Liver (tissue), 9 donors: ENCODE measurements around the gene NDFIP2. TPM values are rescaled to one million over a fixed set of nuclear protein-coding genes. Genes with fewer than 3 reads are reported as not detected.

ENCODE experiments used
- DNase-seq: peaks from one replicate; pipeline ENCODE4 v3.0.0-alpha.2; 2017; ENCODE audit warnings: low spot score
- H3K27ac ChIP-seq, 2 donors: one replicate each; pipeline ENCODE4 v1.7.0; 2013; ENCODE audit warnings: inconsistent platforms in 2 of 2, low read length in 2 of 2, control low read depth in 1 of 2, low read depth in 1 of 2, mild to moderate bottlenecking in 1 of 2
- H3K27me3 ChIP-seq, 4 donors: one replicate each; pipeline versions ENCODE4 v1.6.1 to v1.7.0; 2013; ENCODE audit warnings: low read length in 3 of 4, inconsistent platforms in 1 of 4, mild to moderate bottlenecking in 1 of 4, moderate library complexity in 1 of 4; ENCODE audit not compliant: control insufficient read depth in 4 of 4, insufficient read depth in 4 of 4
- H3K36me3 ChIP-seq, 4 donors: one replicate each; pipeline versions ENCODE4 v1.6.1 to v1.7.0; 2013; ENCODE audit warnings: low read length in 3 of 4, mild to moderate bottlenecking in 3 of 4, low read depth in 1 of 4, moderate library complexity in 1 of 4; ENCODE audit not compliant: control insufficient read depth in 4 of 4, insufficient read depth in 3 of 4
- H3K4me1 ChIP-seq, 4 donors: one replicate each; pipeline versions ENCODE4 v1.6.1 to v1.7.0; 2013; ENCODE audit warnings: low read length in 3 of 4, mild to moderate bottlenecking in 3 of 4, moderate library complexity in 1 of 4; ENCODE audit not compliant: control insufficient read depth in 4 of 4, insufficient read depth in 4 of 4
- H3K4me3 ChIP-seq, 3 donors: one replicate each; pipeline versions ENCODE4 v1.6.1 to v1.7.0; 2013; ENCODE audit warnings: low read length in 3 of 3, control low read depth in 1 of 3, low read depth in 1 of 3, mild to moderate bottlenecking in 1 of 3
- H3K9ac ChIP-seq, 2 donors: one replicate each; pipeline ENCODE4 v1.7.0; 2013; ENCODE audit warnings: low read length in 2 of 2, mild to moderate bottlenecking in 2 of 2, moderate library complexity in 2 of 2, control low read depth in 1 of 2, low read depth in 1 of 2
- H3K9me3 ChIP-seq, 4 donors: one replicate each; pipeline versions ENCODE4 v1.6.1 to v1.7.0; 2013; ENCODE audit warnings: low read length in 3 of 4; ENCODE audit not compliant: control insufficient read depth in 4 of 4
- ATF3 ChIP-seq: IDR thresholded peaks from 2 replicates; pipeline ENCODE4 v1.6.1; 2016; ENCODE audit warnings: antibody characterized with exemption
- CTCF ChIP-seq: fragments of 150-350 bp; IDR thresholded peaks from 2 replicates; pipeline ENCODE4 v1.5.1; 2017; ENCODE audit warnings: improper control_type of control experiment, low read depth, low read length; ENCODE audit not compliant: missing input control
- EGR1 ChIP-seq, 2 donors: IDR thresholded peaks; 2 replicates each; pipeline ENCODE4 v1.6.1; 2016 to 2018; ENCODE audit warnings: antibody characterized with exemption in 2 of 2, low read depth in 2 of 2
- FOXA1 ChIP-seq: IDR thresholded peaks from 2 replicates; pipeline ENCODE4 v1.6.1; 2016; ENCODE audit warnings: antibody characterized with exemption
- FOXA2 ChIP-seq: IDR thresholded peaks from 2 replicates; pipeline ENCODE4 v1.6.1; 2016; ENCODE audit warnings: antibody characterized with exemption
- GABPA ChIP-seq, 2 donors: IDR thresholded peaks in 1 of 2; conservative IDR thresholded peaks in 1 of 2; 2 replicates each; pipeline ENCODE4 v1.6.1; 2016; ENCODE audit warnings: antibody characterized with exemption in 2 of 2, mild to moderate bottlenecking in 1 of 2, moderate library complexity in 1 of 2
- HNF4A ChIP-seq, 2 donors: conservative IDR thresholded peaks; 2 replicates each; pipeline ENCODE4 v1.6.1; 2016; ENCODE audit warnings: antibody characterized with exemption in 2 of 2, mild to moderate bottlenecking in 2 of 2
- HNF4G ChIP-seq: IDR thresholded peaks from 2 replicates; pipeline ENCODE4 v1.6.1; 2016; ENCODE audit warnings: antibody characterized with exemption
- JUND ChIP-seq, 2 donors: IDR thresholded peaks; 2 replicates each; pipeline ENCODE4 v1.6.1; 2016; ENCODE audit warnings: antibody characterized with exemption in 2 of 2
- MAX ChIP-seq: IDR thresholded peaks from 2 replicates; pipeline ENCODE4 v1.6.1; 2016; ENCODE audit warnings: antibody characterized with exemption
- NR2F2 ChIP-seq: IDR thresholded peaks from 2 replicates; pipeline ENCODE4 v1.6.1; 2016; ENCODE audit warnings: antibody characterized with exemption
- RAD21 ChIP-seq, 2 donors: IDR thresholded peaks; 2 replicates each; pipeline ENCODE4 v1.6.1; 2016; ENCODE audit warnings: antibody characterized with exemption in 2 of 2, mild to moderate bottlenecking in 2 of 2
- REST ChIP-seq: IDR thresholded peaks from 2 replicates; pipeline ENCODE4 v1.6.1; 2016; ENCODE audit warnings: antibody characterized with exemption, mild to moderate bottlenecking
- RXRA ChIP-seq, 2 donors: IDR thresholded peaks; 2 replicates each; pipeline ENCODE4 v1.6.1; 2017 to 2018; ENCODE audit warnings: antibody characterized with exemption in 2 of 2, mild to moderate bottlenecking in 1 of 2
- SP1 ChIP-seq: IDR thresholded peaks from 2 replicates; pipeline ENCODE4 v1.6.1; 2018; ENCODE audit warnings: antibody characterized with exemption, mild to moderate bottlenecking
- TAF1 ChIP-seq: conservative IDR thresholded peaks from 2 replicates; pipeline ENCODE4 v1.6.1; 2016; ENCODE audit warnings: antibody characterized with exemption, mild to moderate bottlenecking
- YY1 ChIP-seq: IDR thresholded peaks from 2 replicates; pipeline ENCODE4 v1.6.1; 2016; ENCODE audit warnings: antibody characterized with exemption, mild to moderate bottlenecking
- ZBTB33 ChIP-seq: IDR thresholded peaks from 2 replicates; pipeline ENCODE4 v1.6.1; 2016; ENCODE audit warnings: antibody characterized with exemption
- WGBS: extraction: QIAGEN DNeasy Blood & Tissue Kit; methylation state at CpG from one replicate; pipeline ENCODE4 v1.1.7; 2013; 5-methylcytosine and 5-hydroxymethylcytosine counted together
- polyA plus RNA-seq, 2 donors: library from polyadenylated mRNA; stranded (reverse) in 1 of 2; unstranded in 1 of 2; fragments of 200-250 nt in 1 of 2; fragments of >200 nt in 1 of 2; fragmentation: Nextera tagmentation in 1 of 2; extraction: Ambion mirVana in 1 of 2; gene quantifications; one replicate each; pipeline versions ENCODE4 v1.2.1 to v1.2.3, GENCODE V29; 2013 to 2015
- total RNA-seq, 2 donors: library from RNA; depleted of rRNA; stranded (reverse); fragments of >200 nt; gene quantifications; one replicate each; pipeline ENCODE4 v1.2.3, GENCODE V29; 2014
- donor health status: healthy.
- donor health status: healthy.
- donor health status: healthy.
- donor health status: healthy.
- donor health status: healthy.

NDFIP2 gene
- total and polyA plus RNA-seq, 4 donors = 15.5 to 22.2 (median 16.3) TPM

GRCh38 chr13:79434556-79434955 is 46.4 kb upstream of the NDFIP2 start:
- H3K27me3 ChIP-seq = no peaks in the 10 kb centered on the region
- no peaks in the 10 kb centered on the region for H3K36me3 ChIP-seq
- no peak overlapping the region for H3K27ac ChIP-seq
- no peak overlapping the region for H3K4me3 ChIP-seq
- no peak for DNase-seq
- H3K9ac ChIP-seq = no peak overlapping the region
- H3K9me3 ChIP-seq = no peaks in the 10 kb centered on the region
- 76% methylated on average over 1 of the region's 1 CpG for WGBS
- TF ChIP-seq RXRA (IDR thresholded peaks at IDR 0.05) (no peak), MAX (no peak), GABPA (IDR thresholded peaks at IDR 0.05 in 1 of 2, conservative IDR thresholded peaks at IDR 0.05 in 1 of 2) (no peak), EGR1 (IDR thresholded peaks at IDR 0.05; ENCODE audit: low read depth in 2 of 2) (no peak), HNF4A (conservative IDR thresholded peaks at IDR 0.05) (no peak), HNF4G (no peak), RAD21 (IDR thresholded peaks at IDR 0.05) (no peak), FOXA2 (no peak)
- no peaks in the 10 kb centered on the region for H3K4me1 ChIP-seq

- Histone ChIP-seq H3K36me3 (no peaks in the 10 kb centered on the region), H3K4me1 (no peaks in the 10 kb centered on the region), H3K4me3 (no peak overlapping the region), H3K27me3 (no peaks in the 10 kb centered on the region), H3K27ac (no peak overlapping the region), H3K9me3 (no peaks in the 10 kb centered on the region), H3K9ac (no peak overlapping the region)
- no peak for DNase-seq
- 73% methylated on average over 1 of the region's 1 CpG for WGBS
- no peak for TF ChIP-seq FOXA1
- TF ChIP-seq JUND (IDR thresholded peaks at IDR 0.05) = no peak
- TF ChIP-seq RXRA (IDR thresholded peaks at IDR 0.05) = no peak
- TF ChIP-seq HNF4G = no peak
- TF ChIP-seq NR2F2 = no peak
Measured at GRCh38 chr13:79435561-79435990, 45.4 kb upstream of the NDFIP2 start.

GRCh38 chr13:79439275-79439674 is 41.7 kb upstream of the NDFIP2 start:
- no peaks in the 10 kb centered on the region for H3K27me3 ChIP-seq
- H3K9ac ChIP-seq = no peak overlapping the region
- H3K9me3 ChIP-seq = no peaks in the 10 kb centered on the region
- H3K4me1 ChIP-seq = no peaks in the 10 kb centered on the region
- no peak overlapping the region for H3K27ac ChIP-seq
- DNase-seq = no peak
- WGBS = 90% methylated on average over 1 of the region's 1 CpG
- H3K36me3 ChIP-seq = no peaks in the 10 kb centered on the region
- H3K4me3 ChIP-seq = no peak overlapping the region
- no peak for TF ChIP-seq EGR1 (IDR thresholded peaks at IDR 0.05; ENCODE audit: low read depth in 2 of 2)
- TF ChIP-seq TAF1 = no peak
- TF ChIP-seq ZBTB33 = no peak
- TF ChIP-seq ATF3 = no peak
- TF ChIP-seq HNF4G = no peak
- TF ChIP-seq SP1 = no peak
- no peak for TF ChIP-seq REST
- no peak for TF ChIP-seq NR2F2
- TF ChIP-seq RXRA (IDR thresholded peaks at IDR 0.05) = no peak
- TF ChIP-seq FOXA2 = no peak
- TF ChIP-seq YY1 = no peak
- TF ChIP-seq JUND (IDR thresholded peaks at IDR 0.05) = no peak
- TF ChIP-seq CTCF = no peak
- TF ChIP-seq GABPA (IDR thresholded peaks at IDR 0.05 in 1 of 2, conservative IDR thresholded peaks at IDR 0.05 in 1 of 2) = no peak
- no peak for TF ChIP-seq FOXA1
- no peak for TF ChIP-seq MAX
